Osteoblast (primary cell): ENCODE measurements around the gene FBXL7. TPM values are rescaled to one million over a fixed set of nuclear protein-coding genes. Genes with fewer than 3 reads are reported as not detected.

Experiments
- DNase-seq: peaks from one replicate; pipeline ENCODE4 v3.0.0; 2011; ENCODE audit warnings: low spot score, mixed read lengths; ENCODE audit not compliant: insufficient read length; ENCODE audit errors: missing footprints
- H2AFZ ChIP-seq: 2 replicates; pipeline ENCODE4 v1.6.0; 2011; ENCODE audit warnings: mild to moderate bottlenecking, low read length
- H3K27ac ChIP-seq: 2 replicates; pipeline ENCODE4 v1.5.1; 2011; ENCODE audit warnings: mild to moderate bottlenecking, low read depth, low read length, moderate library complexity
- H3K27me3 ChIP-seq: 2 replicates; pipeline ENCODE4 v1.6.0; 2012; ENCODE audit warnings: mild to moderate bottlenecking, control low read depth, inconsistent platforms, low read length, moderate library complexity; ENCODE audit not compliant: insufficient read depth
- H3K36me3 ChIP-seq: 2 replicates; pipeline ENCODE4 v1.5.1; 2011; ENCODE audit warnings: mild to moderate bottlenecking, low read length, control low read depth, moderate library complexity; ENCODE audit not compliant: insufficient read depth
- H3K4me1 ChIP-seq: 2 replicates; pipeline ENCODE4 v1.5.1; 2011; ENCODE audit warnings: mild to moderate bottlenecking, low read length, control low read depth, moderate library complexity; ENCODE audit not compliant: insufficient read depth
- H3K4me2 ChIP-seq: 2 replicates; pipeline ENCODE4 v1.6.0; 2011; ENCODE audit warnings: mild to moderate bottlenecking, low read length; ENCODE audit not compliant: insufficient read depth
- H3K4me3 ChIP-seq: fragments of 200-600 bp; sonication (generic); 3 replicates; pipeline ENCODE4 v1.5.1; 2012; ENCODE audit warnings: mild to moderate bottlenecking, low read length, inconsistent platforms; ENCODE audit not compliant: insufficient read depth
- H3K79me2 ChIP-seq: 2 replicates; pipeline ENCODE4 v1.6.0; 2012; ENCODE audit warnings: mild to moderate bottlenecking, low read length, control low read depth, inconsistent platforms; ENCODE audit not compliant: insufficient read depth
- H3K9me3 ChIP-seq: 2 replicates; pipeline ENCODE4 v1.5.1; 2011; ENCODE audit warnings: low read depth, low read length, control low read depth
- H4K20me1 ChIP-seq: 2 replicates; pipeline ENCODE4 v1.6.0; 2012; ENCODE audit warnings: mild to moderate bottlenecking, low read length, control low read depth; ENCODE audit not compliant: insufficient read depth
- CTCF ChIP-seq: IDR thresholded peaks from 2 replicates; pipeline ENCODE4 v1.5.1; 2011; ENCODE audit warnings: mild to moderate bottlenecking, low read depth, low read length, moderate library complexity; ENCODE audit errors: extremely low read depth
- total RNA-seq: library from RNA; depleted of rRNA; stranded (reverse); fragments of >200 nt; gene quantifications from 2 replicates; pipeline ENCODE4 v1.2.3, GENCODE V29; 2012

FBXL7 gene
- total RNA-seq, 1 donor = 13.4 TPM

- no peak for TF ChIP-seq CTCF
- H3K4me2 ChIP-seq = no peak overlapping the region
- DNase-seq = no peak
- H3K27me3 ChIP-seq = peaks cover 22% of the 10 kb centered on the region
- no peaks in the 10 kb centered on the region for H3K36me3 ChIP-seq
- H3K4me3 ChIP-seq = no peak overlapping the region
- H3K4me1 ChIP-seq = no peaks in the 10 kb centered on the region
- H4K20me1 ChIP-seq = no peaks in the 10 kb centered on the region
- no peaks in the 10 kb centered on the region for H3K79me2 ChIP-seq
- no peaks in the 10 kb centered on the region for H3K9me3 ChIP-seq
- H2AFZ ChIP-seq = no peak overlapping the region
- no peak overlapping the region for H3K27ac ChIP-seq
Observed at GRCh38 chr5:15483351-15484097, 16.5 kb upstream of the FBXL7 start.

- TF ChIP-seq CTCF = no peak
- H3K27me3 ChIP-seq = peaks cover 32% of the 10 kb centered on the region
- H4K20me1 ChIP-seq = no peaks in the 10 kb centered on the region
- no peak for DNase-seq
- no peaks in the 10 kb centered on the region for H3K36me3 ChIP-seq
- H3K4me2 ChIP-seq = no peak overlapping the region
- H3K4me3 ChIP-seq = no peak overlapping the region
- H2AFZ ChIP-seq = no peak overlapping the region
- no peak overlapping the region for H3K27ac ChIP-seq
- H3K4me1 ChIP-seq = no peaks in the 10 kb centered on the region
- H3K9me3 ChIP-seq = no peaks in the 10 kb centered on the region
- H3K79me2 ChIP-seq = no peaks in the 10 kb centered on the region
Observed at GRCh38 chr5:15487228-15487627, 12.8 kb upstream of the FBXL7 start.

- peaks cover 39% of the 10 kb centered on the region for H3K27me3 ChIP-seq
- no peak for DNase-seq
Observed at GRCh38 chr5:15489571-15490235, 10.3 kb upstream of the FBXL7 start.

More at GRCh38 chr5:15489571-15490235, 10.3 kb upstream of the FBXL7 start:
- Histone ChIP-seq H2AFZ (no peak overlapping the region), H3K4me3 (no peak overlapping the region), H3K9me3 (no peaks in the 10 kb centered on the region), H3K79me2 (no peaks in the 10 kb centered on the region), H3K36me3 (no peaks in the 10 kb centered on the region), H3K4me2 (no peak overlapping the region), H3K27ac (no peak overlapping the region), H3K4me1 (no peaks in the 10 kb centered on the region), H4K20me1 (no peaks in the 10 kb centered on the region)
- no peak for TF ChIP-seq CTCF
